Measurements from ENCODE around the gene DOCK11. TPM values are rescaled to one million over a fixed set of nuclear protein-coding genes. Genes with fewer than 3 reads are reported as not detected.

The DOCK11 gene
- polyA plus RNA-seq, 1 donor from 2014 or later = 37.2 TPM

DNA sequence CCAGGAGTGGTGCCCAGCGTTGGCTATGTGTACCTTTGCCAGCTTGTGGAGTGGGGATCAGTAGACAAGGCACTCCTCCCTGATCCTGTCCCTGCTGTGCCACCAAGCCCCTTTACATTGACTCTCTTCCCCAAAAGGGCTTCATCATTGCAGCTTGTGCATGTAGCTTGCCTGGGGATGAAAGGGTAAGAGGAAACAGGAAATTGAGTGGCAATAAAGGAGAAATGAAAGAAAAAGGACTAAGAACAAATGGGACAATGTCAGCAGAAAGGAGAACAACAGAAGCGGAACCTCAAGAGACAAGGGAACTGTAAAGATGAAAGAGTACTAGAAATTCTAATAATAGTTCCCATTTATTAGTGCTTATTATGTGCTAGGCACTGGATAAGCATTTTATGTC, 223.1 kb downstream of the DOCK11 start:
- no peaks in the 10 kb centered on the region for H3K36me3 ChIP-seq (ENCODE audit: insufficient read depth, low read length)
- no peaks in the 10 kb centered on the region for H3K9me2 ChIP-seq (ENCODE audit: insufficient read depth, low read length)
- no peak overlapping the region for H3K4me2 ChIP-seq (ENCODE audit: low read length)
- H4K20me1 ChIP-seq (ENCODE audit: insufficient read depth) = no peaks in the 10 kb centered on the region
- TF ChIP-seq TAF1 (IDR thresholded peaks at IDR 0.05; ENCODE audit: low read depth) (no peak), RAD21 (conservative IDR thresholded peaks at IDR 0.05) (no peak)
- no peak overlapping the region for H3K4me3 ChIP-seq (ENCODE audit: low read length)
- H3F3A ChIP-seq (ENCODE audit: insufficient read depth, low read length, poor library complexity, severe bottlenecking) = no peaks in the 10 kb centered on the region
- no peaks in the 10 kb centered on the region for H3K27me3 ChIP-seq (ENCODE audit: insufficient read depth, low read depth, low read length)
- H3K79me2 ChIP-seq (replicated peaks; ENCODE audit: insufficient read depth, low read length) = no peaks in the 10 kb centered on the region
- H3K9ac ChIP-seq (ENCODE audit: low read length) = no peak overlapping the region
- no peaks in the 10 kb centered on the region for H3K9me3 ChIP-seq (ENCODE audit: low read length)
- no peak overlapping the region for H3K27ac ChIP-seq (ENCODE audit: low read length)
- H2AFZ ChIP-seq (ENCODE audit: low read depth, low read length) = no peak overlapping the region

DNA sequence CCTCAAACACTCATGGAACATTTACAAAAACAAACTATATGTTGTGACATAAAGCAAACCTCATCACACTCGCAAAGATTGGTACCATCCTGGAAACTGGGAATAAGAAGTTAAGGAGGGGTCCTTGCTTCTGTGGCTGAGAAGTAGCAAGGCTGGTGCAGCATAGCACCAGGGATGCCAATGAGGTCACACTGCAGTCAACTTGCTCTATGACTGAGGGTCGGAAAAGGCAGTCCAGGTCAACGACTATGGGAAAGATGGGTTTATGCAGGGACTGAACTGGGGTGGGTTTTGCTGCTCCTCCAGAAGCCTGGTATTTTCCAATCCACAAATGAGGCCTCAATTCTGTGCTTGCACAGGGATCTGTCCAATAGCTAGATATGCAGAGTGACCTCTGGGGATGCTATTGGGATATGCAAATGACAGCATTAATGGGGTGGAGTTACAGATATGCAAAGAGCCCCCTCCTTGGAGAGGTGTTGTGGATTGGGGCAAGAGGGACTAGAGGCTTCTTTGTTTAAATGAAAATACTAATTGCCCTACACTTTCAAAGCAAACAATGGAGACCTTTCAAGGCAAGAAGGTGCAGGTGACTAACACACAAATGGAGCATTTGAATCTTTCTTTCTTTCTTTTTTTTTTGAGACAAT, 224.6 kb downstream of the DOCK11 start:
- no peaks in the 10 kb centered on the region for H3K36me3 ChIP-seq (ENCODE audit: insufficient read depth, low read length)
- H2AFZ ChIP-seq (ENCODE audit: low read depth, low read length) = no peak overlapping the region
- no peak overlapping the region for H3K4me2 ChIP-seq (ENCODE audit: low read length)
- H3K27ac ChIP-seq (ENCODE audit: low read length) = no peak overlapping the region
- no peaks in the 10 kb centered on the region for H3K27me3 ChIP-seq (ENCODE audit: insufficient read depth, low read depth, low read length)
- H3K9ac ChIP-seq (ENCODE audit: low read length) = no peak overlapping the region
- no peaks in the 10 kb centered on the region for H3K79me2 ChIP-seq (replicated peaks; ENCODE audit: insufficient read depth, low read length)
- H3K9me2 ChIP-seq (ENCODE audit: insufficient read depth, low read length) = no peaks in the 10 kb centered on the region
- TF ChIP-seq SMC3 (conservative IDR thresholded peaks at IDR 0.05; ENCODE audit: poor library complexity) (no peak), TAF1 (IDR thresholded peaks at IDR 0.05; ENCODE audit: low read depth) (no peak)
- TF ChIP-seq, protein P1, sequence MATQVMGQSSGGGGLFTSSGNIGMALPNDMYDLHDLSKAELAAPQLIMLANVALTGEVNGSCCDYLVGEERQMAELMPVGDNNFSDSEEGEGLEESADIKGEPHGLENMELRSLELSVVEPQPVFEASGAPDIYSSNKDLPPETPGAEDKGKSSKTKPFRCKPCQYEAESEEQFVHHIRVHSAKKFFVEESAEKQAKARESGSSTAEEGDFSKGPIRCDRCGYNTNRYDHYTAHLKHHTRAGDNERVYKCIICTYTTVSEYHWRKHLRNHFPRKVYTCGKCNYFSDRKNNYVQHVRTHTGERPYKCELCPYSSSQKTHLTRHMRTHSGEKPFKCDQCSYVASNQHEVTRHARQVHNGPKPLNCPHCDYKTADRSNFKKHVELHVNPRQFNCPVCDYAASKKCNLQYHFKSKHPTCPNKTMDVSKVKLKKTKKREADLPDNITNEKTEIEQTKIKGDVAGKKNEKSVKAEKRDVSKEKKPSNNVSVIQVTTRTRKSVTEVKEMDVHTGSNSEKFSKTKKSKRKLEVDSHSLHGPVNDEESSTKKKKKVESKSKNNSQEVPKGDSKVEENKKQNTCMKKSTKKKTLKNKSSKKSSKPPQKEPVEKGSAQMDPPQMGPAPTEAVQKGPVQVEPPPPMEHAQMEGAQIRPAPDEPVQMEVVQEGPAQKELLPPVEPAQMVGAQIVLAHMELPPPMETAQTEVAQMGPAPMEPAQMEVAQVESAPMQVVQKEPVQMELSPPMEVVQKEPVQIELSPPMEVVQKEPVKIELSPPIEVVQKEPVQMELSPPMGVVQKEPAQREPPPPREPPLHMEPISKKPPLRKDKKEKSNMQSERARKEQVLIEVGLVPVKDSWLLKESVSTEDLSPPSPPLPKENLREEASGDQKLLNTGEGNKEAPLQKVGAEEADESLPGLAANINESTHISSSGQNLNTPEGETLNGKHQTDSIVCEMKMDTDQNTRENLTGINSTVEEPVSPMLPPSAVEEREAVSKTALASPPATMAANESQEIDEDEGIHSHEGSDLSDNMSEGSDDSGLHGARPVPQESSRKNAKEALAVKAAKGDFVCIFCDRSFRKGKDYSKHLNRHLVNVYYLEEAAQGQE (IDR thresholded peaks at IDR 0.05; ENCODE audit: borderline replicate concordance) = no peak
- no peaks in the 10 kb centered on the region for H3F3A ChIP-seq (ENCODE audit: insufficient read depth, low read length, poor library complexity, severe bottlenecking)
- H4K20me1 ChIP-seq (ENCODE audit: insufficient read depth) = no peaks in the 10 kb centered on the region
- no peaks in the 10 kb centered on the region for H3K9me3 ChIP-seq (ENCODE audit: low read length)
- H3K4me3 ChIP-seq (ENCODE audit: low read length) = no peak overlapping the region

DNA sequence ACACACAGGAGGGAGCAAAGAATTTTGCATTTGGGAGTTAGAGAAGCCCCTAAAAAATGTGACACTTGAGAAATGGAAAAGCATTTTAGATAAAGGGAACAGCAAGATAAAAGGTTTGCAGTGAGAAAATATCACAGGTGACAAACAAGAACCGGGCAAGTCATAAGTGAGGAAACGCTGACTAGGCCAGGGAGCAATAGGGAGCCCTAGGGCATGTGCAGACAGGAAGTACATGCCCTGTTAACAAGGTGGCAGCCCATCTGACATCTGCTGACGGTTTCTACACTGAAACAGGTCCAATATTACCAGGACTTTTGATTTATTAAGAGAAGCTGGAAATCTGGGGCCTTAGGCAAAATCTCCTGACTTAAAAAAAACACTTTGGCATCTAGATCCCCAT, 227.8 kb downstream of the DOCK11 start:
- no peaks in the 10 kb centered on the region for H3F3A ChIP-seq (ENCODE audit: insufficient read depth, low read length, poor library complexity, severe bottlenecking)
- H3K27ac ChIP-seq (ENCODE audit: low read length) = no peak overlapping the region
- H4K20me1 ChIP-seq (ENCODE audit: insufficient read depth) = no peaks in the 10 kb centered on the region
- TF ChIP-seq, protein P2, sequence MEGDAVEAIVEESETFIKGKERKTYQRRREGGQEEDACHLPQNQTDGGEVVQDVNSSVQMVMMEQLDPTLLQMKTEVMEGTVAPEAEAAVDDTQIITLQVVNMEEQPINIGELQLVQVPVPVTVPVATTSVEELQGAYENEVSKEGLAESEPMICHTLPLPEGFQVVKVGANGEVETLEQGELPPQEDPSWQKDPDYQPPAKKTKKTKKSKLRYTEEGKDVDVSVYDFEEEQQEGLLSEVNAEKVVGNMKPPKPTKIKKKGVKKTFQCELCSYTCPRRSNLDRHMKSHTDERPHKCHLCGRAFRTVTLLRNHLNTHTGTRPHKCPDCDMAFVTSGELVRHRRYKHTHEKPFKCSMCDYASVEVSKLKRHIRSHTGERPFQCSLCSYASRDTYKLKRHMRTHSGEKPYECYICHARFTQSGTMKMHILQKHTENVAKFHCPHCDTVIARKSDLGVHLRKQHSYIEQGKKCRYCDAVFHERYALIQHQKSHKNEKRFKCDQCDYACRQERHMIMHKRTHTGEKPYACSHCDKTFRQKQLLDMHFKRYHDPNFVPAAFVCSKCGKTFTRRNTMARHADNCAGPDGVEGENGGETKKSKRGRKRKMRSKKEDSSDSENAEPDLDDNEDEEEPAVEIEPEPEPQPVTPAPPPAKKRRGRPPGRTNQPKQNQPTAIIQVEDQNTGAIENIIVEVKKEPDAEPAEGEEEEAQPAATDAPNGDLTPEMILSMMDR (IDR thresholded peaks at IDR 0.05; ENCODE audit: poor library complexity, severe bottlenecking) = no peak
- TF ChIP-seq SMC3 (conservative IDR thresholded peaks at IDR 0.05; ENCODE audit: poor library complexity) = no peak
- no peak for TF ChIP-seq TAF1 (IDR thresholded peaks at IDR 0.05; ENCODE audit: low read depth)
- TF ChIP-seq, protein P1 (IDR thresholded peaks at IDR 0.05; ENCODE audit: borderline replicate concordance) = no peak
- TF ChIP-seq RAD21 (conservative IDR thresholded peaks at IDR 0.05) = no peak
- TF ChIP-seq EP300 (conservative IDR thresholded peaks at IDR 0.05; ENCODE audit: poor library complexity, severe bottlenecking) = no peak
- TF ChIP-seq EZH2 (IDR thresholded peaks at IDR 0.05; ENCODE audit: borderline replicate concordance, insufficient read depth, low read length, poor library complexity, severe bottlenecking) = no peak
- no peak for TF ChIP-seq MXI1 (conservative IDR thresholded peaks at IDR 0.05; ENCODE audit: poor library complexity, severe bottlenecking)
- no peak for TF ChIP-seq POLR2AphosphoS5 (IDR thresholded peaks at IDR 0.05)
- no peaks in the 10 kb centered on the region for H3K36me3 ChIP-seq (ENCODE audit: insufficient read depth, low read length)
- no peaks in the 10 kb centered on the region for H3K9me3 ChIP-seq (ENCODE audit: low read length)
- H3K27me3 ChIP-seq (ENCODE audit: insufficient read depth, low read depth, low read length) = peaks cover 13% of the 10 kb centered on the region
- no peaks in the 10 kb centered on the region for H3K79me2 ChIP-seq (replicated peaks; ENCODE audit: insufficient read depth, low read length)
- no peak overlapping the region for H3K4me2 ChIP-seq (ENCODE audit: low read length)
- no peak overlapping the region for H3K4me3 ChIP-seq (ENCODE audit: low read length)
- no peaks in the 10 kb centered on the region for H3K9me2 ChIP-seq (ENCODE audit: insufficient read depth, low read length)
- no peak overlapping the region for H3K9ac ChIP-seq (ENCODE audit: low read length)
- H2AFZ ChIP-seq (ENCODE audit: low read depth, low read length) = no peak overlapping the region

Measured in neural cell (in vitro differentiated cells).